Glutamatergic neuron (in vitro differentiated cells): ENCODE data around the gene LNP1. TPM values are rescaled to one million over a fixed set of nuclear protein-coding genes. Genes with fewer than 3 reads are reported as not detected.

Experiments used
- DNase-seq: peaks from one replicate; pipeline ENCODE4 v3.0.0; 2022
- H3K27ac Mint-ChIP-seq: one replicate; pipeline ENCODE4 v1.8.0; 2020; ENCODE audit warnings: mild to moderate bottlenecking, mixed read lengths, inconsistent platforms; ENCODE audit not compliant: unreplicated experiment
- H3K27me3 Mint-ChIP-seq: one replicate; pipeline ENCODE4 v1.8.0; 2020; ENCODE audit warnings: mild to moderate bottlenecking, moderate library complexity, mixed read lengths, inconsistent platforms; ENCODE audit not compliant: unreplicated experiment
- H3K36me3 Mint-ChIP-seq: one replicate; pipeline ENCODE4 v1.8.0; 2020; ENCODE audit warnings: mild to moderate bottlenecking, mixed read lengths, inconsistent platforms; ENCODE audit not compliant: unreplicated experiment
- H3K4me1 Mint-ChIP-seq: one replicate; pipeline ENCODE4 v1.8.0; 2020; ENCODE audit warnings: mild to moderate bottlenecking, low read depth, mixed read lengths, inconsistent platforms; ENCODE audit not compliant: unreplicated experiment
- H3K4me3 Mint-ChIP-seq: one replicate; pipeline ENCODE4 v1.8.0; 2020; ENCODE audit warnings: mild to moderate bottlenecking, mixed read lengths, inconsistent platforms; ENCODE audit not compliant: unreplicated experiment
- H3K9me3 Mint-ChIP-seq: one replicate; pipeline ENCODE4 v1.8.0; 2020; ENCODE audit warnings: mild to moderate bottlenecking, moderate library complexity, mixed read lengths, inconsistent platforms; ENCODE audit not compliant: unreplicated experiment
- CTCF ChIP-seq: fragments of 200-600 bp; sonication (generic); IDR thresholded peaks from one replicate; pipeline ENCODE4 v1.5.0; 2021; ENCODE audit not compliant: partially characterized antibody, unreplicated experiment
- total RNA-seq: library from RNA; stranded (reverse); fragmentation: NEBNext Ultra II Directional; extraction: Animal tissue kit (Norgen Biotek cat#: 25700); gene quantifications from one replicate; pipeline ENCODE4 v1.2.1, GENCODE V29; 2021; ENCODE audit not compliant: unreplicated experiment

The LNP1 gene
- total RNA-seq, 1 donor from 2014 or later, result 2.0 TPM

GRCh38 chr3:100419406-100419805, 18.1 kb downstream of the LNP1 start:
- DNase-seq, result no peak
- Mint-ChIP-seq H3K27ac (no peak overlapping the region), H3K4me1 (no peaks in the 10 kb centered on the region), H3K27me3 (no peaks in the 10 kb centered on the region), H3K9me3 (no peaks in the 10 kb centered on the region), H3K4me3 (no peak overlapping the region), H3K36me3 (no peaks in the 10 kb centered on the region)
- TF ChIP-seq CTCF, result no peak

- no peak for TF ChIP-seq CTCF
- Mint-ChIP-seq H3K4me1 (no peaks in the 10 kb centered on the region), H3K36me3 (no peaks in the 10 kb centered on the region), H3K27ac (no peak overlapping the region), H3K27me3 (no peaks in the 10 kb centered on the region), H3K9me3 (no peaks in the 10 kb centered on the region), H3K4me3 (no peak overlapping the region)
- DNase-seq, result no peak
These were observed 19.5 kb downstream of the LNP1 start for GRCh38 chr3:100420885-100421284.

GRCh38 chr3:100423611-100424010, 22.3 kb downstream of the LNP1 start:
- Mint-ChIP-seq H3K36me3 (no peaks in the 10 kb centered on the region), H3K27me3 (no peaks in the 10 kb centered on the region), H3K9me3 (no peaks in the 10 kb centered on the region), H3K4me3 (no peak overlapping the region), H3K4me1 (no peaks in the 10 kb centered on the region), H3K27ac (no peak overlapping the region)
- no peak for TF ChIP-seq CTCF
- no peak for DNase-seq

GRCh38 chr3:100424261-100424660, 22.9 kb downstream of the LNP1 start:
- TF ChIP-seq CTCF, result no peak
- no peak for DNase-seq
- peaks cover 1% of the 10 kb centered on the region for H3K9me3 Mint-ChIP-seq
- H3K36me3 Mint-ChIP-seq, result no peaks in the 10 kb centered on the region
- H3K4me3 Mint-ChIP-seq, result no peak overlapping the region
- H3K27ac Mint-ChIP-seq, result no peak overlapping the region
- H3K4me1 Mint-ChIP-seq, result no peaks in the 10 kb centered on the region
- no peaks in the 10 kb centered on the region for H3K27me3 Mint-ChIP-seq

GRCh38 chr3:100425316-100425715, 24.0 kb downstream of the LNP1 start:
- DNase-seq, result no peak
- H3K4me1 Mint-ChIP-seq, result no peaks in the 10 kb centered on the region
- no peak overlapping the region for H3K27ac Mint-ChIP-seq
- no peak for TF ChIP-seq CTCF
- H3K9me3 Mint-ChIP-seq, result peaks cover 1% of the 10 kb centered on the region
- H3K4me3 Mint-ChIP-seq, result no peak overlapping the region
- H3K27me3 Mint-ChIP-seq, result no peaks in the 10 kb centered on the region
- no peaks in the 10 kb centered on the region for H3K36me3 Mint-ChIP-seq
